Endothelial cell (in vitro differentiated cells): ENCODE results near the gene KCNN3. TPM values are rescaled to one million over a fixed set of nuclear protein-coding genes. Genes with fewer than 3 reads are reported as not detected.

Source experiments
- DNase-seq: peaks from one replicate; pipeline ENCODE4 v3.0.0; 2021; ENCODE audit warnings: low spot score
- H3K27ac Mint-ChIP-seq: one replicate; pipeline ENCODE4 v1.8.0; 2021; ENCODE audit warnings: mixed read lengths, inconsistent platforms; ENCODE audit not compliant: unreplicated experiment
- H3K27me3 Mint-ChIP-seq: one replicate; pipeline ENCODE4 v1.8.0; 2021; ENCODE audit warnings: mild to moderate bottlenecking, moderate library complexity, mixed read lengths, inconsistent platforms; ENCODE audit not compliant: unreplicated experiment
- H3K36me3 Mint-ChIP-seq: one replicate; pipeline ENCODE4 v1.8.0; 2021; ENCODE audit warnings: mild to moderate bottlenecking, low read depth, mixed read lengths, inconsistent platforms; ENCODE audit not compliant: unreplicated experiment
- H3K4me1 Mint-ChIP-seq: one replicate; pipeline ENCODE4 v1.8.0; 2021; ENCODE audit warnings: mild to moderate bottlenecking, mixed read lengths, inconsistent platforms; ENCODE audit not compliant: unreplicated experiment
- H3K4me3 Mint-ChIP-seq: one replicate; pipeline ENCODE4 v1.8.0; 2021; ENCODE audit warnings: mild to moderate bottlenecking, mixed read lengths, inconsistent platforms; ENCODE audit not compliant: unreplicated experiment
- H3K9me3 Mint-ChIP-seq: one replicate; pipeline ENCODE4 v1.8.0; 2021; ENCODE audit warnings: mixed read lengths, inconsistent platforms; ENCODE audit not compliant: unreplicated experiment
- total RNA-seq: library from RNA; stranded (reverse); fragmentation: NEBNext Ultra II Directional; extraction: Animal tissue kit (Norgen Biotek cat#: 25700); gene quantifications from one replicate; pipeline ENCODE4 v1.2.1, GENCODE V29; 2021; ENCODE audit not compliant: unreplicated experiment
- TF ChIP-seq, protein P1 (sequence below): fragments of 200-600 bp; sonication (generic); IDR thresholded peaks from one replicate; pipeline ENCODE4 v1.5.0; 2021; ENCODE audit warnings: antibody characterized with exemption; ENCODE audit not compliant: unreplicated experiment

Gene KCNN3
- total RNA-seq, 1 donor from 2014 or later = 17.3 TPM

DNA sequence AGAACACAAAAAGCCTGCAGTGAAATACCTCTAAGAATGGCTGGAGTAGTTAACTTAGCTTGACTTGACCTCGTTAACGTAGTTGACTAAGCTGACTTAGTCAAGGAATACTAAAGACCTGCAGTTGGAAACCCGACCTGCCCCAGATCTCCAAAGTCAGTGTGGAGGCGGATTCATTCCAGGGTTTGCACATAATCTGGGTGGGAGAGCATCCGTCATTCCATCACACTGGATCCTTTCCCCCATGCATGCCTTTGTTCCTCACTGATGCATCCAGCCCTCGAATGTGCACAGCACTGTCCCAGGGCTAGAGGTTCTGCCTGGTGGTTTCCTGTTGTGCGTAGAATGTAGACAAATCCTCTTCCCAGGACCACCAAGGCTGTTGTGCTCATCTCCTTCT lies 76.4 kb downstream of the KCNN3 start:
- Mint-ChIP-seq H3K4me1 (peaks cover 10% of the 10 kb centered on the region), H3K36me3 (peaks cover 11% of the 10 kb centered on the region), H3K9me3 (no peaks in the 10 kb centered on the region), H3K4me3 (no peak overlapping the region), H3K27ac (peak overlapping the region; percentile 59), H3K27me3 (peaks cover 7% of the 10 kb centered on the region)
- TF ChIP-seq, protein P1, sequence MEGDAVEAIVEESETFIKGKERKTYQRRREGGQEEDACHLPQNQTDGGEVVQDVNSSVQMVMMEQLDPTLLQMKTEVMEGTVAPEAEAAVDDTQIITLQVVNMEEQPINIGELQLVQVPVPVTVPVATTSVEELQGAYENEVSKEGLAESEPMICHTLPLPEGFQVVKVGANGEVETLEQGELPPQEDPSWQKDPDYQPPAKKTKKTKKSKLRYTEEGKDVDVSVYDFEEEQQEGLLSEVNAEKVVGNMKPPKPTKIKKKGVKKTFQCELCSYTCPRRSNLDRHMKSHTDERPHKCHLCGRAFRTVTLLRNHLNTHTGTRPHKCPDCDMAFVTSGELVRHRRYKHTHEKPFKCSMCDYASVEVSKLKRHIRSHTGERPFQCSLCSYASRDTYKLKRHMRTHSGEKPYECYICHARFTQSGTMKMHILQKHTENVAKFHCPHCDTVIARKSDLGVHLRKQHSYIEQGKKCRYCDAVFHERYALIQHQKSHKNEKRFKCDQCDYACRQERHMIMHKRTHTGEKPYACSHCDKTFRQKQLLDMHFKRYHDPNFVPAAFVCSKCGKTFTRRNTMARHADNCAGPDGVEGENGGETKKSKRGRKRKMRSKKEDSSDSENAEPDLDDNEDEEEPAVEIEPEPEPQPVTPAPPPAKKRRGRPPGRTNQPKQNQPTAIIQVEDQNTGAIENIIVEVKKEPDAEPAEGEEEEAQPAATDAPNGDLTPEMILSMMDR = no peak
- no peak for DNase-seq

DNA sequence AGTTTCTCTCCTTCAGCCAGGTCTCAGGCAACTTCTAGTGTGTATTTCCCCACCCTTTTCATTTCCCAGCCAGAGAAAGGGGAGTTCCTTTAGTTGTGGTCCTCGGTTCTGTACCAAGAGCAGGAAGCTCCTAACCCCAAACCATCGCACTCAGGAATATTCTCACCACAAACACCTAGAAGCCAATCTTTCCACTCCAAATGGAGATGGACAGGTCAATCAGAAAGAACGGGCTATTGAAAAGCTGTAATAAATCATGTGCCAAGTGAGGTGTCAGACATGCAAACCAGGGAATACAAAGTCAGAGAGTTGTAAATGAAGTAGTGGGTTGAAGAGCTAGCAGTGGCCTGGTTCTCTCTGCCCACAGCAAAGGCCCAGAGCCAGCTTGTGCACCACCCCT lies 77.2 kb downstream of the KCNN3 start:
- H3K36me3 Mint-ChIP-seq = peaks cover 8% of the 10 kb centered on the region
- peaks cover 10% of the 10 kb centered on the region for H3K4me1 Mint-ChIP-seq
- TF ChIP-seq, protein P1 = no peak
- no peak overlapping the region for H3K4me3 Mint-ChIP-seq
- peaks cover 7% of the 10 kb centered on the region for H3K27me3 Mint-ChIP-seq
- H3K9me3 Mint-ChIP-seq = no peaks in the 10 kb centered on the region
- DNase-seq = no peak
- no peak overlapping the region for H3K27ac Mint-ChIP-seq

DNA sequence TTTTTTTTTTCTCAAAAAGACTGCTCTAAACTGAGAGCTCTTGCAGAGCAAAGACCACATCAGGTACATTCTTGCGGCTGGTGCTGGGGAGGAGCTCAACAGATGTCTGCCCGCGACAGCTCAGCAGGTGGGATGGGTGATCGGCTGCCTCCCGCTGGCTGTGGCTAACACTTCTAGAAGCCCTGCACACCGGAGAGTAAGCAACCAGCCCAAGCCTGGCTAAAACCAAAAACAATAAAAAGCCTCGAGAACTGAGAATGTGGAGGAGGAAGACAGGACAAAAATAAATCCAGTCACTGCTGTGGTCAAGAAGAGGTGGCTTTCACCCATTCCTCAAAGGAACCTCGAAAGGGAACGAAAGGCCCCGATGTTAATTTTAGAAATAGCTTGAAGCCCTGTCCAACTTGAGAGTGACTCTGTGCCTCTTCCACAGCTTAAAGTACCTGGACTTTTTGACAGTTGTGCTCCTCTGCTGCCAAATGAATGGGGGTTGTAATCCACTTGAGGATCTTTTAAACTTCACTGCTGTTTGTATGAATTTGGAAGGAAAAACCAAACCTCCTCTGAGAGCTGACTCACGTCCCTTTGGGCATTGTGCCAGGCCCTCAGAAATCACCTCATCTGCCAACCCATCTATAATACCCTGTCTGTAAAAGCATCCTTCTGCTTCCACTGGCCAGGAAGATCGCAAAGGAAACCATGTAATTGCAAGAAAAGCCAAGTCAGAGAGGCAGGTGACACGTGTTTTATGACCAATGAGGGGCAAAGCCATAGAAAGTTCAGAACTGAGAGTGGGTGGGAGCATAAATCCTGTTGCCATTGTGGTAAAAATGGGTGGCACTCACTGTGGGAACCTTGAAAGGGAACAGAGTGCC lies 78.6 kb downstream of the KCNN3 start:
- no peak for DNase-seq
- no peak overlapping the region for H3K27ac Mint-ChIP-seq
- H3K9me3 Mint-ChIP-seq = no peaks in the 10 kb centered on the region
- H3K4me3 Mint-ChIP-seq = no peak overlapping the region
- H3K4me1 Mint-ChIP-seq = peaks cover 12% of the 10 kb centered on the region
- H3K27me3 Mint-ChIP-seq = peaks cover 7% of the 10 kb centered on the region
- peaks cover 8% of the 10 kb centered on the region for H3K36me3 Mint-ChIP-seq
- TF ChIP-seq, protein P1 = no peak

DNA sequence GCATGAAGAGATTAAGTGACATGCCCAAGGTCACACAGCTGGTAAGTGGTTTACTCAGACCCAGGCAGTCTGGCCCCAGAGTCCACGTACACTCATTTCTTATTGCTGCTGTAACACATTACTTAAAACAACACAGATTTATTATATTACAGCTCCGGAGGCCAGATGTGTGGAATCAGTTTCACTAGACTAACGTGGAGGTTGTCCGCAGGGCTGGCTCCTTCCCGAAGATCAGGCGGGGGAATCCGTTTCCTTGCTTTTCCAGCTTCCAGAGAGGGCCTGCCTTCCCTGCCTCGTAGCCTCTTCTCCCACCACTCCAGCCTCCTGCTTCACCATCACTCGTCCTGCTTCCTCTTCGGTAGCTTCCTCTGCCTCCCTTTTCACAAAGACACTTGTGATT lies 81.2 kb downstream of the KCNN3 start:
- TF ChIP-seq, protein P1 = no peak
- peaks cover 32% of the 10 kb centered on the region for H3K4me1 Mint-ChIP-seq
- peak overlapping the region; percentile 54 for H3K27ac Mint-ChIP-seq

More for the DNA sequence above, 81.2 kb downstream of the KCNN3 start:
- peak overlapping the region; percentile 61 for H3K4me3 Mint-ChIP-seq
- H3K9me3 Mint-ChIP-seq = no peaks in the 10 kb centered on the region
- peaks cover 4% of the 10 kb centered on the region for H3K36me3 Mint-ChIP-seq
- peaks cover 4% of the 10 kb centered on the region for H3K27me3 Mint-ChIP-seq
- DNase-seq = peak; percentile 26
